K562 (cell line): Measurements from ENCODE around the gene LSR.

Experiments
- ATF1 ChIP-seq, 2 experiments: fragments of 450-650 bp in 1 of 2; IDR thresholded peaks; 2 replicates each; pipeline ENCODE4 v1.6.1; 2016; ENCODE audit warnings: missing compliant biosample characterization in 1 of 2, missing genetic modification characterization in 1 of 2
- CBX2 ChIP-seq: fragments of 200-600 bp; sonication (generic); IDR thresholded peaks from one replicate; pipeline ENCODE4 v1.6.1; 2012; ENCODE audit warnings: mild to moderate bottlenecking, low read length, inconsistent platforms; ENCODE audit not compliant: insufficient read depth, poor library complexity, severe bottlenecking
- DDX20 ChIP-seq: fragments of 450-650 bp; IDR thresholded peaks from 2 replicates; pipeline ENCODE4 v1.6.1; 2016; ENCODE audit warnings: missing genetic modification characterization, low read depth, mild to moderate bottlenecking, missing compliant biosample characterization, moderate library complexity
- EZH2 ChIP-seq: IDR thresholded peaks from 2 replicates; pipeline ENCODE4 v1.6.1; 2012; ENCODE audit warnings: low read depth, mild to moderate bottlenecking, inconsistent platforms, low read length, borderline replicate concordance
- FOXA3 ChIP-seq, 2 experiments: fragments of 450-650 bp in 1 of 2; sonication (generic) in 1 of 2; formaldehyde crosslinking; IDR thresholded peaks in 1 of 2; conservative IDR thresholded peaks in 1 of 2; 2 replicates each; pipeline versions ENCODE4 v1.4.0 to v1.8.0; 2020 to 2022; ENCODE audit warnings: mild to moderate bottlenecking in 2 of 2, missing genetic modification reagents in 1 of 2
- FOXM1 ChIP-seq, 2 experiments: fragments of 450-650 bp in 1 of 2; sonication (generic) in 1 of 2; formaldehyde crosslinking in 1 of 2; IDR thresholded peaks; 2 replicates each; pipeline versions ENCODE4 v1.6.1 to v1.9.0; 2017 to 2022; ENCODE audit warnings: low read depth in 2 of 2, mild to moderate bottlenecking in 2 of 2, missing genetic modification reagents in 1 of 2, moderate library complexity in 1 of 2
- KLF16 ChIP-seq: IDR thresholded peaks from 2 replicates; pipeline ENCODE4 v1.6.1; 2016; ENCODE audit warnings: antibody characterized with exemption
- RB1 ChIP-seq: fragments of 450-650 bp; IDR thresholded peaks from 2 replicates; pipeline ENCODE4 v1.6.1; 2017; ENCODE audit warnings: low read depth, mild to moderate bottlenecking
- TEAD1 ChIP-seq, 2 experiments: fragments of 450-650 bp in 1 of 2; sonication (generic) in 1 of 2; formaldehyde crosslinking; IDR thresholded peaks; 2 replicates each; pipeline versions ENCODE4 v1.4.0 to v1.8.0; 2020 to 2022; ENCODE audit warnings: mild to moderate bottlenecking in 2 of 2, missing genetic modification reagents in 1 of 2
- ZFPM2 ChIP-seq: fragments of 250-450 bp; sonication (Bioruptor Pico); IDR thresholded peaks from 2 replicates; pipeline ENCODE4 v1.5.1; 2022; ENCODE audit warnings: mild to moderate bottlenecking
- ZNF184 ChIP-seq: sonication (generic); formaldehyde crosslinking; IDR thresholded peaks from 2 replicates; pipeline ENCODE4 v1.5.0; 2020; ENCODE audit warnings: missing genetic modification reagents
- TF ChIP-seq, protein P1 (sequence below), 3 experiments: IDR thresholded peaks in 2 of 3; conservative IDR thresholded peaks in 1 of 3; 2 replicates each; pipeline ENCODE4 v1.5.1; 2011 to 2012; ENCODE audit warnings: low read length in 3 of 3, mild to moderate bottlenecking in 3 of 3, control low read depth in 2 of 3, improper control_type of control experiment in 1 of 3, inconsistent platforms in 1 of 3, low read depth in 1 of 3, mixed read lengths in 1 of 3, moderate library complexity in 1 of 3; ENCODE audit not compliant: insufficient read depth in 2 of 3
- TF ChIP-seq, protein P2 (sequence below): sonication (generic); formaldehyde crosslinking; IDR thresholded peaks from 2 replicates; pipeline ENCODE4 v1.8.0; 2022; ENCODE audit warnings: mild to moderate bottlenecking, missing genetic modification reagents
- TF ChIP-seq, protein P3 (sequence below): fragments of 450-650 bp; IDR thresholded peaks from 2 replicates; pipeline ENCODE4 v1.7.1; 2018; ENCODE audit warnings: mild to moderate bottlenecking, low read depth; ENCODE audit not compliant: partially characterized antibody

DNA sequence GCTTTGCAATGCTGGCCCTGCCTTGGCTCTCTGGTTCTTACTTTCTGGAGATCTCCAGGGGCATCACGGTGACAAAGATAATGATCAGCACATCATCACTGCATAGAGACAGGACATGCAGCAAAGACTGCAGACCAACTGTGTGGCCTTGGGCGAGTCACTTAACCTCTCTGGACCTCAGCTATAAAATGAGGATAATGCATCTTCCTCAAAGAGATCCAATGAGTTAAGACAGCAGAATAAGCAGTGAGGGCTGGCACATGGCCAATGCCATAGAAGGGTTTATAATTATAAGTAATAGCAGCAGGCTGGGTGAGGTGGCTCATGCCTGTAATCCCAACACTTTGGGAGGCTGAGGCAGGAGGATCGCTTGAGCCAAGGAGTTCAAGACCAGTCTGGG lies 45.5 kb downstream of the LSR start:
- TF ChIP-seq, protein P1, sequence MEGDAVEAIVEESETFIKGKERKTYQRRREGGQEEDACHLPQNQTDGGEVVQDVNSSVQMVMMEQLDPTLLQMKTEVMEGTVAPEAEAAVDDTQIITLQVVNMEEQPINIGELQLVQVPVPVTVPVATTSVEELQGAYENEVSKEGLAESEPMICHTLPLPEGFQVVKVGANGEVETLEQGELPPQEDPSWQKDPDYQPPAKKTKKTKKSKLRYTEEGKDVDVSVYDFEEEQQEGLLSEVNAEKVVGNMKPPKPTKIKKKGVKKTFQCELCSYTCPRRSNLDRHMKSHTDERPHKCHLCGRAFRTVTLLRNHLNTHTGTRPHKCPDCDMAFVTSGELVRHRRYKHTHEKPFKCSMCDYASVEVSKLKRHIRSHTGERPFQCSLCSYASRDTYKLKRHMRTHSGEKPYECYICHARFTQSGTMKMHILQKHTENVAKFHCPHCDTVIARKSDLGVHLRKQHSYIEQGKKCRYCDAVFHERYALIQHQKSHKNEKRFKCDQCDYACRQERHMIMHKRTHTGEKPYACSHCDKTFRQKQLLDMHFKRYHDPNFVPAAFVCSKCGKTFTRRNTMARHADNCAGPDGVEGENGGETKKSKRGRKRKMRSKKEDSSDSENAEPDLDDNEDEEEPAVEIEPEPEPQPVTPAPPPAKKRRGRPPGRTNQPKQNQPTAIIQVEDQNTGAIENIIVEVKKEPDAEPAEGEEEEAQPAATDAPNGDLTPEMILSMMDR (IDR thresholded peaks at IDR 0.05 in 2 of 3, conservative IDR thresholded peaks at IDR 0.05 in 1 of 3; ENCODE audit: insufficient read depth in 2 of 3, low read depth in 1 of 3, low read length in 3 of 3), result no peak
- TF ChIP-seq KLF16 (no peak), FOXM1 (IDR thresholded peaks at IDR 0.05; ENCODE audit: low read depth) (no peak), FOXM1 (CRISPR knock-in tag; IDR thresholded peaks at IDR 0.05; ENCODE audit: low read depth) (no peak), FOXA3 (CRISPR knock-in tag; conservative IDR thresholded peaks at IDR 0.05 in 1 of 2, IDR thresholded peaks at IDR 0.05 in 1 of 2) (no peak), CBX2 (no peak), RB1 (no peak), TEAD1 (CRISPR knock-in tag; IDR thresholded peaks at IDR 0.05) (no peak), ATF1 (CRISPR knock-in tag; IDR thresholded peaks at IDR 0.05) (no peak), ATF1 (tag; IDR thresholded peaks at IDR 0.05) (no peak), ZNF184 (CRISPR knock-in tag) (no peak), EZH2 (no peak), ZFPM2 (CRISPR knock-in tag) (no peak), DDX20 (no peak)
- TF ChIP-seq, protein P2, sequence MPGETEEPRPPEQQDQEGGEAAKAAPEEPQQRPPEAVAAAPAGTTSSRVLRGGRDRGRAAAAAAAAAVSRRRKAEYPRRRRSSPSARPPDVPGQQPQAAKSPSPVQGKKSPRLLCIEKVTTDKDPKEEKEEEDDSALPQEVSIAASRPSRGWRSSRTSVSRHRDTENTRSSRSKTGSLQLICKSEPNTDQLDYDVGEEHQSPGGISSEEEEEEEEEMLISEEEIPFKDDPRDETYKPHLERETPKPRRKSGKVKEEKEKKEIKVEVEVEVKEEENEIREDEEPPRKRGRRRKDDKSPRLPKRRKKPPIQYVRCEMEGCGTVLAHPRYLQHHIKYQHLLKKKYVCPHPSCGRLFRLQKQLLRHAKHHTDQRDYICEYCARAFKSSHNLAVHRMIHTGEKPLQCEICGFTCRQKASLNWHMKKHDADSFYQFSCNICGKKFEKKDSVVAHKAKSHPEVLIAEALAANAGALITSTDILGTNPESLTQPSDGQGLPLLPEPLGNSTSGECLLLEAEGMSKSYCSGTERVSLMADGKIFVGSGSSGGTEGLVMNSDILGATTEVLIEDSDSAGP (CRISPR knock-in tag), result no peak
- TF ChIP-seq, protein P3, sequence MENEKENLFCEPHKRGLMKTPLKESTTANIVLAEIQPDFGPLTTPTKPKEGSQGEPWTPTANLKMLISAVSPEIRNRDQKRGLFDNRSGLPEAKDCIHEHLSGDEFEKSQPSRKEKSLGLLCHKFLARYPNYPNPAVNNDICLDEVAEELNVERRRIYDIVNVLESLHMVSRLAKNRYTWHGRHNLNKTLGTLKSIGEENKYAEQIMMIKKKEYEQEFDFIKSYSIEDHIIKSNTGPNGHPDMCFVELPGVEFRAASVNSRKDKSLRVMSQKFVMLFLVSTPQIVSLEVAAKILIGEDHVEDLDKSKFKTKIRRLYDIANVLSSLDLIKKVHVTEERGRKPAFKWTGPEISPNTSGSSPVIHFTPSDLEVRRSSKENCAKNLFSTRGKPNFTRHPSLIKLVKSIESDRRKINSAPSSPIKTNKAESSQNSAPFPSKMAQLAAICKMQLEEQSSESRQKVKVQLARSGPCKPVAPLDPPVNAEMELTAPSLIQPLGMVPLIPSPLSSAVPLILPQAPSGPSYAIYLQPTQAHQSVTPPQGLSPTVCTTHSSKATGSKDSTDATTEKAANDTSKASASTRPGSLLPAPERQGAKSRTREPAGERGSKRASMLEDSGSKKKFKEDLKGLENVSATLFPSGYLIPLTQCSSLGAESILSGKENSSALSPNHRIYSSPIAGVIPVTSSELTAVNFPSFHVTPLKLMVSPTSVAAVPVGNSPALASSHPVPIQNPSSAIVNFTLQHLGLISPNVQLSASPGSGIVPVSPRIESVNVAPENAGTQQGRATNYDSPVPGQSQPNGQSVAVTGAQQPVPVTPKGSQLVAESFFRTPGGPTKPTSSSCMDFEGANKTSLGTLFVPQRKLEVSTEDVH, result no peak
